Aorta (tissue), 5 donors: ENCODE measurements around the gene ARHGAP15. TPM values are rescaled to one million over a fixed set of nuclear protein-coding genes. Genes with fewer than 3 reads are reported as not detected.

Source experiments
- ATAC-seq: fragments of 200-7000 bp; cut with Tn5 transposase; one replicate; pipeline ENCODE4 v1.9.1; 2022; ENCODE audit warnings: moderate library complexity; ENCODE audit not compliant: low FRiP score
- DNase-seq, 2 donors: peaks; one replicate each; pipeline ENCODE4 v3.0.0-alpha.2; 2020
- H3K27ac ChIP-seq, 2 donors: one replicate each; pipeline ENCODE4 v1.5.1; 2013; ENCODE audit warnings: low read length in 2 of 2, mild to moderate bottlenecking in 2 of 2, moderate library complexity in 2 of 2, control low read depth in 1 of 2, inconsistent platforms in 1 of 2, low read depth in 1 of 2
- H3K27me3 ChIP-seq, 2 donors: one replicate each; pipeline ENCODE4 v1.6.1; 2013; ENCODE audit warnings: control low read depth in 1 of 2, low read length in 1 of 2, mild to moderate bottlenecking in 1 of 2, moderate library complexity in 1 of 2; ENCODE audit not compliant: insufficient read depth in 2 of 2, control insufficient read depth in 1 of 2
- H3K36me3 ChIP-seq, 2 donors: one replicate each; pipeline ENCODE4 v1.6.1; 2013; ENCODE audit warnings: control low read depth in 1 of 2, low read length in 1 of 2, mild to moderate bottlenecking in 1 of 2; ENCODE audit not compliant: insufficient read depth in 2 of 2, control insufficient read depth in 1 of 2
- H3K4me1 ChIP-seq, 2 donors: one replicate each; pipeline ENCODE4 v1.6.1; 2013; ENCODE audit warnings: low read length in 2 of 2, control low read depth in 1 of 2, mild to moderate bottlenecking in 1 of 2, moderate library complexity in 1 of 2; ENCODE audit not compliant: insufficient read depth in 2 of 2, control insufficient read depth in 1 of 2
- H3K4me3 ChIP-seq, 2 donors: one replicate each; pipeline ENCODE4 v1.5.1; 2013; ENCODE audit warnings: low read length in 2 of 2, control low read depth in 1 of 2, mild to moderate bottlenecking in 1 of 2
- H3K9me3 ChIP-seq: one replicate; pipeline ENCODE4 v1.6.1; 2013; ENCODE audit warnings: mild to moderate bottlenecking, low read length; ENCODE audit not compliant: control insufficient read depth
- WGBS, 2 donors: extraction: QIAGEN DNeasy Blood & Tissue Kit; methylation state at CpG; one replicate each; pipeline ENCODE4 v1.1.7; 2013; 5-methylcytosine and 5-hydroxymethylcytosine counted together
- intact Hi-C, 2 donors: fragments of 100-400 bp; cut with DNase I; formaldehyde crosslinking; loops; one replicate each; pipeline versions ENCODE4 v1.14.2 to v1.15.0; 2022
- polyA plus RNA-seq, 2 donors: library from polyadenylated mRNA; stranded (reverse); fragments of 200-250 nt; gene quantifications; one replicate each; pipeline ENCODE4 v1.2.3, GENCODE V29; 2013
- total RNA-seq, 2 donors: library from RNA; stranded (reverse); fragmentation: NEBNext Ultra II Directional; extraction: Animal tissue kit (Norgen Biotek cat#: 25700); gene quantifications; one replicate each; pipeline ENCODE4 v1.2.1, GENCODE V29; 2021
- donor health status: healthy with polysubstance abuse.
- donor health status: Bipolar disorder and iron deficiency.
- donor health status: DM: no; HTN: no; CAD: no.
- donor health status: DM: no; HTN: no; CAD: no.
- donor health status: DM: yes; HTN: yes; CAD: no.

Gene ARHGAP15
- total and polyA plus RNA-seq, 4 donors = 9.8 to 26.2 (median 12.8) TPM

DNA sequence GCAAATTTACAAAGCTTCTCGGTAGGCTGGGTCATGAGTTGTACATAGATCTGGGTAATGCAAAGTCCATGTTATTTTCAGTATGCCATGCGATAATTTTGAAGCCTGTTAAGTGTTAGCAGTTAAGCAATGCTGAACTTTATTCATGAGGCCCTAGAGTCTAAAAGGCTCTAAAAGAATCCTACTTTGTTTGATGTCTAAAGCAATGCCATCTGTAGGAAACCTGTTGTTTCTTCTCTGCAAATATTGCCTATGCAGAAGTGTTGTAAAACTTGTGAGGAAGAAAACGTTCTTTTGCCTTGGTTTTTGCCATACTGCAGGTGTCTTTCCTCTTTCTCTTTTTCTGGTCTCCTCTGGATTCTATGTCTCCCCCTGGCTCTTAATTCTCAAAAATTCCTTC is 9.1 kb downstream of the ARHGAP15 start:
- intact Hi-C loops = no loop called here
- Histone ChIP-seq H3K9me3 (no peaks in the 10 kb centered on the region), H3K27me3 (peaks cover 0 to 2% of the 10 kb centered on the region in 2 donors), H3K4me1 (no peaks in the 10 kb centered on the region), H3K27ac (no peak overlapping the region), H3K4me3 (no peak overlapping the region), H3K36me3 (no peaks in the 10 kb centered on the region)
- no peak for ATAC-seq
- 77 to 81% methylated on average over 3 of the region's 3 CpGs for WGBS, 2 donors
- no peak for DNase-seq

DNA sequence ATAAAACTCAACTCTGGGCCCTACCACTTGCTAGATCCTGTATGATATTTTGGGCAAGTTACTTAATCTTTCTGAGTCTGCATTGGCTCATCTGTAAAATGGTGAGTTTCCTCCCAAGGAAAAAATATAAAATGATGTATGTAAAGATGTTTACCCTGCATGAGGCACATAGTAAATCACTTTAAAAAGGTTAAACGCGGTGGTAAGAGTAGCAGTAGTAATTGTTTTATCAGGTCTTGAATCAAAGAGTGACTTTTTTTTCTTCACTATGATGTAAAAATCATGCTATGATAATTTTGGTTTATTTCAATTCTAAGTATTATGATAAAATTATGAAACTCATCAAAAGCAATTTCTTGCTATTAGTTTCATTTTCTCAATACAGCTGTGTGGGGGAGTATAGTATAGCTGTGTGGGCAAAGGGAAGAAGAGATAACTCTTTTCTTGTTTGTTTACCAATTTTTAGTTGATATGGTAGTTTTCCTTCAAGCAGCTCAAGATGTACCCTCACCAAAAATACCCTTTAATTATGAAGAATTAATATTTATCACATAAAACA is 10.7 kb downstream of the ARHGAP15 start:
- 88 to 96% methylated on average over 2 of the region's 2 CpGs for WGBS, 2 donors
- H3K27me3 ChIP-seq = peaks cover 0 to 2% of the 10 kb centered on the region in 2 donors
- DNase-seq (no peak), ATAC-seq (no peak)
- H3K36me3 ChIP-seq = no peaks in the 10 kb centered on the region
- H3K9me3 ChIP-seq = no peaks in the 10 kb centered on the region
- intact Hi-C loops = no loop called here
- H3K4me1 ChIP-seq = no peaks in the 10 kb centered on the region
- no peak overlapping the region for H3K4me3 ChIP-seq
- no peak overlapping the region for H3K27ac ChIP-seq

GRCh38 chr2:143140864-143141661 is 11.8 kb downstream of the ARHGAP15 start:
- H3K27me3 ChIP-seq = peaks cover 0 to 2% of the 10 kb centered on the region in 2 donors
- H3K4me3 ChIP-seq = no peak overlapping the region
- no peaks in the 10 kb centered on the region for H3K4me1 ChIP-seq
- DNase-seq (no peak), ATAC-seq (no peak)
- 83 to 85% methylated on average over 1 of the region's 1 CpG for WGBS, 2 donors
- H3K36me3 ChIP-seq = no peaks in the 10 kb centered on the region
- H3K27ac ChIP-seq = no peak overlapping the region
- intact Hi-C loops = no loop called here
- H3K9me3 ChIP-seq = no peaks in the 10 kb centered on the region

DNA sequence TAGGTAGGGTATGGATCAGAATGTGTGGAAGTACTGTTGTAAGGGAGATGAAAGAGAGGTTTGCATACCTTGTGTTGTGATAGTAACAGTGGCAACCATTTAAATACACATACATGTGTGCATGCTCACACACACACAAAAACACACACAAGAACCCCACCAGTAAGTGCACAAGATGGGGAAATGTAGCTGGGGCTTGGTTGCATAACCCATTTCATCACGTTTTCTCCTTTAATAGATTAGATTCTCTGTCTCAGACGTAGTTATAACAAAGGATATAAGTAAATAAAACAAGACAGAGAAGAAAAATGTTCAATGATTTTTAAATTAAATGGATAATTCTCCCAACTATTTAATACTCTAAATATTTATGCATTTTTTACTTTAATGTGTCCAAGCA is 13.4 kb downstream of the ARHGAP15 start:
- H3K27ac ChIP-seq = no peak overlapping the region
- no peak for DNase-seq
- H3K4me3 ChIP-seq = no peak overlapping the region
- 82% methylated on average over 2 of the region's 2 CpGs for WGBS, 2 donors
- no peaks in the 10 kb centered on the region for H3K4me1 ChIP-seq
- H3K9me3 ChIP-seq = no peaks in the 10 kb centered on the region
- intact Hi-C loops = no loop called here
- ATAC-seq = no peak
- no peaks in the 10 kb centered on the region for H3K36me3 ChIP-seq
- H3K27me3 ChIP-seq = peaks cover 0 to 2% of the 10 kb centered on the region in 2 donors

- 97% methylated on average over 3 of the region's 3 CpGs for WGBS, 2 donors
- ATAC-seq (no peak), DNase-seq (no peak)
- Histone ChIP-seq H3K27ac (no peak overlapping the region), H3K4me1 (no peaks in the 10 kb centered on the region), H3K27me3 (peaks cover 0 to 2% of the 10 kb centered on the region in 2 donors), H3K4me3 (no peak overlapping the region), H3K9me3 (no peaks in the 10 kb centered on the region), H3K36me3 (no peaks in the 10 kb centered on the region)
- intact Hi-C loops = no loop called here
Observed at GRCh38 chr2:143144813-143145455, 15.7 kb downstream of the ARHGAP15 start.

DNA sequence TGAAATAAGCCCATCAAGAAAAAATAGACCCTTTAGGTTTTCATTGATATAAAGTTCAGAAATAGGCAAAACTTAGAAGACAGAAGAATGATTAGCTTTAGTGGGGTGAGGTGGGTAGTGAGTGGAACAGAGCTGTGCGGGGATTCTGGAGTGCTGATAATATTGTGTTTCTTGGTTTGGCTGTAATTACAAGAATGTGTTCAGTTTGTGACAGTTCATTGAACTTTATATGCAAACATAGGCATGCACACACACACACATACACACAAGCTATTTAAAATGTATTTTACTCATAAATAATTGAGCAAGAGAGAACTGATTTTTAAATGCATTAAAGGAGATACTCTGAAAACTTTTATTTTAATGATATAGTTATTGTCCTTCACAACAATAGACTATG is 17.1 kb downstream of the ARHGAP15 start:
- Histone ChIP-seq H3K27ac (no peak overlapping the region), H3K9me3 (no peaks in the 10 kb centered on the region), H3K27me3 (peaks cover 0 to 2% of the 10 kb centered on the region in 2 donors), H3K4me1 (no peaks in the 10 kb centered on the region), H3K36me3 (no peaks in the 10 kb centered on the region), H3K4me3 (no peak overlapping the region)
- ATAC-seq (no peak), DNase-seq (no peak)
- WGBS, 2 donors = 61 to 70% methylated on average over 1 of the region's 1 CpG
- intact Hi-C loops = no loop called here

DNA sequence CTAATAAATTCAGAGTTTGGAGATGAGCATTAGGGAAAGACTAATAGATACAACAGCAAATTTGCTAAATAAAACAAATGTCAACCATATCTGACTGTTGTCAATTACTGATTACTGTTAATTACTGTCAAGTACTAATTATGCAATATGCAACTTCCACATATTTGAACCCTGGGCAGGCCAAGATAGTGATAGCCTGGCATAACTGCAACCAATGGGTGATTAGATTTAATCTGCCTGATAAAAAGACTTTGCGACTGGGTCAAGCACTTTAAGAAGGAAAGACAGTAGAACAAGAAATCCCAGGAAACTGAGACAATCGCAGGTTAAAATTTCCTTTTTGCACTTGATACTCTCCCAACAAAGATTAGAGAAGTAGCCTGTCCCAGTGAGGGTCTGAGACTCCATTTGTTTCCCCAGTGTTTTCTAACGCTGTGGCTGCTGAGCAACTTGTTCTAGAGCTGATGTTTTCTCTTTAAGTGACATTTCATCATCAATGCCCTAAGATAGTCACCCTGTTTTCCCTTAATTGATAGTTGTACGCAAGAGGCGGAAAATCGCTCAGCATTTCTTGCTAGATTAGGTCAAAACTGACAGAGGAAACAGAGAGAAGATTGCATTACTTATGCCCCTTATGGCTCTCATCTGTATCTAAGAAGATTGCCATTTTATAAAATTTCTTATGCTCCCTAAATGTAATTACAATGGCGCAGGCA is 17.8 kb downstream of the ARHGAP15 start:
- no peak for ATAC-seq
- intact Hi-C loops = no loop called here
- H3K27me3 ChIP-seq = peaks cover 0 to 2% of the 10 kb centered on the region in 2 donors
- 84 to 90% methylated on average over 7 of the region's 7 CpGs for WGBS, 2 donors
- no peaks in the 10 kb centered on the region for H3K4me1 ChIP-seq
- no peak overlapping the region for H3K27ac ChIP-seq
- no peak for DNase-seq
- no peak overlapping the region for H3K4me3 ChIP-seq
- no peaks in the 10 kb centered on the region for H3K9me3 ChIP-seq
- H3K36me3 ChIP-seq = no peaks in the 10 kb centered on the region

DNA sequence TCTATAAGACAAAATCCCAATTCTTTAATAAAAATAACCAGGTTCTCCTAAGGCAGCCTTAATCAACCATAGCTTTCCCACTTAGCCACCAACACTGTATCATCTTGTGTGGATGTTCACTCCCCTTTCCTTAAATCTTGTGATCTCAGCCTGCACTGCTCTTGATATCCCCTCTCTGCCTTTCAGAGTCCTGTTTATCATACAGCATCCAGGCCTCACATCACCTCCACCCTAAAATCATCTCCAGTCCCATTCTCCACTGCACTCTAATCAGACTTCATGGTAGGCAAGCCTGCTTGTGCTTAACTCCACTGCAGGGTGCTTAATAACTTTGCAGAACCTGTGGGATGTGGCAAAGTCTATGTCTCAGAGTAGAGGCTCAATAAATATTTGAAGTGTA is 18.8 kb downstream of the ARHGAP15 start:
- H3K4me3 ChIP-seq = no peak overlapping the region
- no peaks in the 10 kb centered on the region for H3K9me3 ChIP-seq
- H3K36me3 ChIP-seq = no peaks in the 10 kb centered on the region
- intact Hi-C loops = no loop called here
- DNase-seq (no peak), ATAC-seq (no peak)
- no peaks in the 10 kb centered on the region for H3K27me3 ChIP-seq
- no peak overlapping the region for H3K27ac ChIP-seq
- no peaks in the 10 kb centered on the region for H3K4me1 ChIP-seq
